ENCODE data around the gene PPFIA1. TPM values are rescaled to one million over a fixed set of nuclear protein-coding genes. Genes with fewer than 3 reads are reported as not detected.

PPFIA1 gene
- total RNA-seq, 2 experiments from 2014 or later: 34.6 to 53.9 TPM

DNA sequence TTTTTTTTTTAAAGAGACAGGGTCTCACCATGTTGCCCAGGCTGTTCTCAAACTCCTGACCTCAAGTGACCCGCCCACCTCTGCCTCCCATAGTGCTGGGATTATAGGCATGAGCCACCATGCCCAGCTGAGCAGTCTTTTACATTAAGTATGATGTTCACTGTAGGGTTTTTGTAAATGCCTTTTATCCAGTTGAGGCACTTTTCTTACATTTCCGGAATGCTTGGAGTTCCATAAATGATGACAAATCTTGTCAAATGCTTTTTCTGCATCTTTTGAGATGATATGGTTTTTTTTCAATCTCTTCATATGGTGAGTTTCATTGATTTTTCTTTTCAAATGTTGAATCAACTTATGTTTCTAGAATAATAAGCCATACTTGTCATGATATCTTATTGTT is 98.5 kb downstream of the PPFIA1 start:
- no peak overlapping the region for H2AFZ ChIP-seq (ENCODE audit: low read length)
- H4K20me1 ChIP-seq (ENCODE audit: insufficient read depth, low read length): no peaks in the 10 kb centered on the region
- no TSS peak for BruUV-seq (replicated peaks)
- no peaks in the 10 kb centered on the region for H3K9me3 ChIP-seq (ENCODE audit: low read length)
- intact Hi-C loops (cut with micrococcal nuclease; ENCODE audit: unreplicated experiment): no loop called here
- ChIA-PET POLR2A (no interaction called here), CTCF (ENCODE audit: unreplicated experiment) (no interaction called here)
- no peak overlapping the region for H3K4me2 ChIP-seq (ENCODE audit: low read length)
- TF ChIP-seq, protein P1, sequence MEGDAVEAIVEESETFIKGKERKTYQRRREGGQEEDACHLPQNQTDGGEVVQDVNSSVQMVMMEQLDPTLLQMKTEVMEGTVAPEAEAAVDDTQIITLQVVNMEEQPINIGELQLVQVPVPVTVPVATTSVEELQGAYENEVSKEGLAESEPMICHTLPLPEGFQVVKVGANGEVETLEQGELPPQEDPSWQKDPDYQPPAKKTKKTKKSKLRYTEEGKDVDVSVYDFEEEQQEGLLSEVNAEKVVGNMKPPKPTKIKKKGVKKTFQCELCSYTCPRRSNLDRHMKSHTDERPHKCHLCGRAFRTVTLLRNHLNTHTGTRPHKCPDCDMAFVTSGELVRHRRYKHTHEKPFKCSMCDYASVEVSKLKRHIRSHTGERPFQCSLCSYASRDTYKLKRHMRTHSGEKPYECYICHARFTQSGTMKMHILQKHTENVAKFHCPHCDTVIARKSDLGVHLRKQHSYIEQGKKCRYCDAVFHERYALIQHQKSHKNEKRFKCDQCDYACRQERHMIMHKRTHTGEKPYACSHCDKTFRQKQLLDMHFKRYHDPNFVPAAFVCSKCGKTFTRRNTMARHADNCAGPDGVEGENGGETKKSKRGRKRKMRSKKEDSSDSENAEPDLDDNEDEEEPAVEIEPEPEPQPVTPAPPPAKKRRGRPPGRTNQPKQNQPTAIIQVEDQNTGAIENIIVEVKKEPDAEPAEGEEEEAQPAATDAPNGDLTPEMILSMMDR (conservative IDR thresholded peaks at IDR 0.05; ENCODE audit: low read length): no peak
- no peak for TF ChIP-seq EZH2phosphoT487 (IDR thresholded peaks at IDR 0.05; ENCODE audit: borderline replicate concordance, low read depth, low read length)
- no peaks in the 10 kb centered on the region for H3K4me1 ChIP-seq (ENCODE audit: insufficient read depth, low read length, poor library complexity, severe bottlenecking)
- H3K36me3 ChIP-seq (ENCODE audit: insufficient read depth, low read length): peaks cover 56% of the 10 kb centered on the region
- no peak overlapping the region for H3K4me3 ChIP-seq (ENCODE audit: low read depth, low read length, poor library complexity, severe bottlenecking)
- no peak for DNase-seq (ENCODE audit: low spot score)
- no peak overlapping the region for H3K27ac ChIP-seq (ENCODE audit: low read depth, low read length, poor library complexity, severe bottlenecking)
- no peaks in the 10 kb centered on the region for H3K79me2 ChIP-seq (ENCODE audit: insufficient read depth, low read depth, low read length)
- H3K9me2 ChIP-seq (ENCODE audit: insufficient read depth, low read length): no peaks in the 10 kb centered on the region

DNA sequence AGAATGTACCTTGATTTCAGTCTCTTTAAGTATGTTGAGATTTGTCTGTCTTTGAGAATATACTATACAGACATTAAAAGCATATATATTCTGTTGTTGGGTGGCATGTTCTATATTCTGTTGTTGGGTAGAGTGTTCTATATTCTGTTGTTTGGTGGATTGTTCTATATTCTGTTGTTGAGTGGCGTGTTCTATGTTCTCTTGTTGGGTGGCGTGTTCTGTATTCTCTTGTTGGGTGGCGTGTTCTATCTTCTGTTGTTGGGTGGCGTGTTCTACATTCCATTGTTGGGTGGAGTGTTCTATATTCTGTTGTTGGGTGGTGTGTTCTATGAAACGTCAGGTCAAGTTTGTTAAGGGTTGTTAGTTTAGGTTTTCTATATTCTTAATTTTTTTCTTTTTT is 100.8 kb downstream of the PPFIA1 start:
- no peak overlapping the region for H3K4me3 ChIP-seq (ENCODE audit: low read depth, low read length, poor library complexity, severe bottlenecking)
- no peaks in the 10 kb centered on the region for H3K79me2 ChIP-seq (ENCODE audit: insufficient read depth, low read depth, low read length)
- H2AFZ ChIP-seq (ENCODE audit: low read length): no peak overlapping the region
- H3K36me3 ChIP-seq (ENCODE audit: insufficient read depth, low read length): peaks cover 53% of the 10 kb centered on the region
- intact Hi-C loops (cut with micrococcal nuclease; ENCODE audit: unreplicated experiment): no loop called here
- BruUV-seq (replicated peaks): no TSS peak
- H3K9me3 ChIP-seq (ENCODE audit: low read length): no peaks in the 10 kb centered on the region
- ChIA-PET POLR2A (no interaction called here), CTCF (ENCODE audit: unreplicated experiment) (no interaction called here)
- no peaks in the 10 kb centered on the region for H3K4me1 ChIP-seq (ENCODE audit: insufficient read depth, low read length, poor library complexity, severe bottlenecking)
- H4K20me1 ChIP-seq (ENCODE audit: insufficient read depth, low read length): no peaks in the 10 kb centered on the region
- no peaks in the 10 kb centered on the region for H3K9me2 ChIP-seq (ENCODE audit: insufficient read depth, low read length)
- no peak overlapping the region for H3K27ac ChIP-seq (ENCODE audit: low read depth, low read length, poor library complexity, severe bottlenecking)
- no peak for DNase-seq (ENCODE audit: low spot score)
- H3K4me2 ChIP-seq (ENCODE audit: low read length): no peak overlapping the region
- TF ChIP-seq EZH2phosphoT487 (IDR thresholded peaks at IDR 0.05; ENCODE audit: borderline replicate concordance, low read depth, low read length): no peak
- TF ChIP-seq, protein P1 (conservative IDR thresholded peaks at IDR 0.05; ENCODE audit: low read length): no peak

DNA sequence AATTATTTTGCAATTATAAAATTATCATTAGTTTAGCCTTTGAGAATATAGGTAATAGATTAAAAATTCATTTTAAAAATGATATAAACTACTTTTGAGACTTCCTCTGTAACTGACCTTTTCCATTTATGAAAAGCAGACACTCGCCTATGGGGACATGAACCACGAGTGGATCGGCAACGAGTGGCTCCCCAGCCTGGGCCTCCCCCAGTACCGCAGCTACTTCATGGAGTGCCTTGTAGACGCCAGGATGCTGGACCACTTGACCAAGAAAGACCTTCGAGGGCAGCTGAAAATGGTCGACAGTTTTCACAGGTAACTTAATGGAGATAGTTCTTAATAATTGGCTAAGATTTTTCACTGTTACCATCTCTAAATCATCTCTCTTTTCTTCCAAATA is 101.6 kb downstream of the PPFIA1 start:
- H3K36me3 ChIP-seq (ENCODE audit: insufficient read depth, low read length): peaks cover 55% of the 10 kb centered on the region
- no TSS peak for BruUV-seq (replicated peaks)
- H3K9me2 ChIP-seq (ENCODE audit: insufficient read depth, low read length): no peaks in the 10 kb centered on the region
- ChIA-PET POLR2A (no interaction called here), CTCF (ENCODE audit: unreplicated experiment) (no interaction called here)
- no peaks in the 10 kb centered on the region for H3K4me1 ChIP-seq (ENCODE audit: insufficient read depth, low read length, poor library complexity, severe bottlenecking)
- TF ChIP-seq, protein P1 (conservative IDR thresholded peaks at IDR 0.05; ENCODE audit: low read length): no peak
- no peak for TF ChIP-seq EZH2phosphoT487 (IDR thresholded peaks at IDR 0.05; ENCODE audit: borderline replicate concordance, low read depth, low read length)
- no peak overlapping the region for H3K4me2 ChIP-seq (ENCODE audit: low read length)
- H2AFZ ChIP-seq (ENCODE audit: low read length): no peak overlapping the region
- no peak overlapping the region for H3K4me3 ChIP-seq (ENCODE audit: low read depth, low read length, poor library complexity, severe bottlenecking)
- intact Hi-C loops (cut with micrococcal nuclease; ENCODE audit: unreplicated experiment): no loop called here
- DNase-seq (ENCODE audit: low spot score): no peak
- no peak overlapping the region for H3K27ac ChIP-seq (ENCODE audit: low read depth, low read length, poor library complexity, severe bottlenecking)
- H4K20me1 ChIP-seq (ENCODE audit: insufficient read depth, low read length): no peaks in the 10 kb centered on the region
- H3K9me3 ChIP-seq (ENCODE audit: low read length): no peaks in the 10 kb centered on the region
- no peaks in the 10 kb centered on the region for H3K79me2 ChIP-seq (ENCODE audit: insufficient read depth, low read depth, low read length)
